Neural cell (in vitro differentiated cells): ENCODE results near the gene ARHGAP10. TPM values are rescaled to one million over a fixed set of nuclear protein-coding genes. Genes with fewer than 3 reads are reported as not detected.

Experiments used
- H2AFZ ChIP-seq: fragments of 200-600, 300-800 bp; sonication (generic), shearing (Covaris generic); 2 replicates; pipeline ENCODE4 v1.6.0; 2014; ENCODE audit warnings: low read depth, mild to moderate bottlenecking, antibody characterized with exemption, low read length, moderate library complexity
- H3F3A ChIP-seq: fragments of 200-600 bp; shearing (Covaris generic); 2 replicates; pipeline ENCODE4 v1.6.1; 2016; ENCODE audit warnings: mild to moderate bottlenecking, moderate library complexity, mixed read lengths, antibody characterized with exemption, low read length; ENCODE audit not compliant: insufficient read depth, poor library complexity, severe bottlenecking
- H3K27ac ChIP-seq: fragments of 200-600, 300-800 bp; sonication (generic), shearing (Covaris generic); 2 replicates; pipeline ENCODE4 v1.5.1; 2014; ENCODE audit warnings: mild to moderate bottlenecking, low read length, moderate library complexity
- H3K27me3 ChIP-seq: fragments of 300-800, 200-600 bp; sonication (generic), shearing (Covaris generic); 2 replicates; pipeline ENCODE4 v1.6.0; 2014; ENCODE audit warnings: mild to moderate bottlenecking, low read depth, low read length, moderate library complexity; ENCODE audit not compliant: insufficient read depth
- H3K36me3 ChIP-seq: fragments of 300-800, 200-600 bp; sonication (generic), shearing (Covaris generic); 2 replicates; pipeline ENCODE4 v1.5.1; 2014; ENCODE audit warnings: mild to moderate bottlenecking, antibody characterized with exemption, low read length, moderate library complexity; ENCODE audit not compliant: insufficient read depth
- H3K4me2 ChIP-seq: fragments of 300-800, 200-600 bp; sonication (generic), shearing (Covaris generic); 2 replicates; pipeline ENCODE4 v1.6.0; 2014; ENCODE audit warnings: mild to moderate bottlenecking, low read length
- H3K4me3 ChIP-seq: fragments of 300-800, 200-600 bp; sonication (generic), shearing (Covaris generic); 2 replicates; pipeline ENCODE4 v1.5.1; 2014; ENCODE audit warnings: mild to moderate bottlenecking, low read length, moderate library complexity
- H3K79me2 ChIP-seq: fragments of 200-600 bp; shearing (Covaris generic); replicated peaks from 2 replicates; pipeline ENCODE4 v1.6.0; 2014; ENCODE audit warnings: mild to moderate bottlenecking, low read length, moderate library complexity; ENCODE audit not compliant: insufficient read depth
- H3K9ac ChIP-seq: fragments of 300-800, 200-600 bp; sonication (generic), shearing (Covaris generic); 2 replicates; pipeline ENCODE4 v1.6.1; 2016; ENCODE audit warnings: mild to moderate bottlenecking, low read length, mixed read lengths
- H3K9me2 ChIP-seq: fragments of 200-600 bp; shearing (Covaris generic); 2 replicates; pipeline ENCODE4 v1.6.1; 2016; ENCODE audit warnings: mild to moderate bottlenecking, low read length, mixed read lengths; ENCODE audit not compliant: insufficient read depth
- H3K9me3 ChIP-seq: fragments of 200-600, 300-800 bp; sonication (generic), shearing (Covaris generic); 2 replicates; pipeline ENCODE4 v1.6.1; 2016; ENCODE audit warnings: mild to moderate bottlenecking, mixed run types, low read length, moderate library complexity, mixed read lengths
- H4K20me1 ChIP-seq: fragments of 200-600 bp; shearing (Covaris generic); 2 replicates; pipeline ENCODE4 v1.6.1; 2016; ENCODE audit warnings: mild to moderate bottlenecking, mixed run types; ENCODE audit not compliant: insufficient read depth
- EP300 ChIP-seq: fragments of 450-650 bp; conservative IDR thresholded peaks from 2 replicates; pipeline ENCODE4 v1.6.1; 2014; ENCODE audit warnings: antibody characterized with exemption, mild to moderate bottlenecking, moderate library complexity; ENCODE audit not compliant: poor library complexity, severe bottlenecking
- EZH2 ChIP-seq: fragments of 200-600, 300-800 bp; shearing (Covaris generic), sonication (generic); IDR thresholded peaks from 2 replicates; pipeline ENCODE4 v1.6.1; 2014; ENCODE audit warnings: antibody characterized with exemption, low read length, borderline replicate concordance, mild to moderate bottlenecking; ENCODE audit not compliant: insufficient read depth, poor library complexity, severe bottlenecking
- MXI1 ChIP-seq: fragments of 450-650 bp; conservative IDR thresholded peaks from 2 replicates; pipeline ENCODE4 v1.6.1; 2014; ENCODE audit warnings: antibody characterized with exemption, mild to moderate bottlenecking; ENCODE audit not compliant: poor library complexity, severe bottlenecking
- POLR2AphosphoS5 ChIP-seq: IDR thresholded peaks from 2 replicates; pipeline ENCODE4 v1.6.1; 2012
- RAD21 ChIP-seq: fragments of 450-650 bp; conservative IDR thresholded peaks from 2 replicates; pipeline ENCODE4 v1.6.1; 2014; ENCODE audit warnings: antibody characterized with exemption, mild to moderate bottlenecking, moderate library complexity
- SMC3 ChIP-seq: fragments of 450-650 bp; conservative IDR thresholded peaks from 2 replicates; pipeline ENCODE4 v1.6.1; 2014; ENCODE audit warnings: antibody characterized with exemption, mild to moderate bottlenecking, moderate library complexity; ENCODE audit not compliant: poor library complexity
- TAF1 ChIP-seq: IDR thresholded peaks from 2 replicates; pipeline ENCODE4 v1.6.1; 2012; ENCODE audit warnings: low read depth
- polyA plus RNA-seq: library from polyadenylated mRNA; depleted of rRNA; stranded (reverse); fragments of >200 nt; gene quantifications from 2 replicates; pipeline ENCODE4 v1.2.3, GENCODE V29; 2014
- TF ChIP-seq, protein P1 (sequence below): fragments of 450-650 bp; IDR thresholded peaks from 2 replicates; pipeline ENCODE4 v1.5.1; 2014; ENCODE audit warnings: antibody characterized with exemption, mild to moderate bottlenecking, moderate library complexity; ENCODE audit not compliant: poor library complexity, severe bottlenecking
- TF ChIP-seq, protein P2 (sequence below): IDR thresholded peaks from 2 replicates; pipeline ENCODE4 v1.6.1; 2012; ENCODE audit warnings: borderline replicate concordance

ARHGAP10 gene
- polyA plus RNA-seq, 1 donor from 2014 or later, result 1.2 TPM

DNA sequence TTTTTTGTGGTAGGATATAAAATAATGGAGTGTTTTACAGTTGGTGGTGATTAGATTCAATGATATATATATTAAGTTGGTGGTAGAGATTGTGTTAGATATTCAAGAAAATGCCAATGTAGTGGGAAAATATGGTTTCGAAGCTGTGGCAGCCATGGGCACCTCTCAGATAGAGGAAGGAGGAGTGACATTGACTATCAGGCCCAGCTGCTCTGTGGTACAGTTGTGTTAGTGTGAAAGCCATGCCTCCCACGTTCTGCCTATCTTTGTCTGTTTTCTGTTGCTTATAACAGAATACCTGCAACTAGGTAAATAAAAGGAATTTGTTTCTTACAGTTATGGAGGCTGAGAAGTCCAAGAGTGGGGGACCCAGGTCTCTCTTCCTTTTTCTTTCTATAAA lies 101.9 kb downstream of the ARHGAP10 start:
- H3K9me3 ChIP-seq, result no peaks in the 10 kb centered on the region
- no peak overlapping the region for H3K4me2 ChIP-seq
- no peak overlapping the region for H2AFZ ChIP-seq
- H3K79me2 ChIP-seq, result no peaks in the 10 kb centered on the region
- H3K27ac ChIP-seq, result no peak overlapping the region
- no peak for TF ChIP-seq TAF1
- TF ChIP-seq, protein P1, sequence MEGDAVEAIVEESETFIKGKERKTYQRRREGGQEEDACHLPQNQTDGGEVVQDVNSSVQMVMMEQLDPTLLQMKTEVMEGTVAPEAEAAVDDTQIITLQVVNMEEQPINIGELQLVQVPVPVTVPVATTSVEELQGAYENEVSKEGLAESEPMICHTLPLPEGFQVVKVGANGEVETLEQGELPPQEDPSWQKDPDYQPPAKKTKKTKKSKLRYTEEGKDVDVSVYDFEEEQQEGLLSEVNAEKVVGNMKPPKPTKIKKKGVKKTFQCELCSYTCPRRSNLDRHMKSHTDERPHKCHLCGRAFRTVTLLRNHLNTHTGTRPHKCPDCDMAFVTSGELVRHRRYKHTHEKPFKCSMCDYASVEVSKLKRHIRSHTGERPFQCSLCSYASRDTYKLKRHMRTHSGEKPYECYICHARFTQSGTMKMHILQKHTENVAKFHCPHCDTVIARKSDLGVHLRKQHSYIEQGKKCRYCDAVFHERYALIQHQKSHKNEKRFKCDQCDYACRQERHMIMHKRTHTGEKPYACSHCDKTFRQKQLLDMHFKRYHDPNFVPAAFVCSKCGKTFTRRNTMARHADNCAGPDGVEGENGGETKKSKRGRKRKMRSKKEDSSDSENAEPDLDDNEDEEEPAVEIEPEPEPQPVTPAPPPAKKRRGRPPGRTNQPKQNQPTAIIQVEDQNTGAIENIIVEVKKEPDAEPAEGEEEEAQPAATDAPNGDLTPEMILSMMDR, result no peak
- no peak for TF ChIP-seq EP300
- TF ChIP-seq RAD21, result no peak
- no peak for TF ChIP-seq EZH2
- no peak for TF ChIP-seq POLR2AphosphoS5
- TF ChIP-seq, protein P2, sequence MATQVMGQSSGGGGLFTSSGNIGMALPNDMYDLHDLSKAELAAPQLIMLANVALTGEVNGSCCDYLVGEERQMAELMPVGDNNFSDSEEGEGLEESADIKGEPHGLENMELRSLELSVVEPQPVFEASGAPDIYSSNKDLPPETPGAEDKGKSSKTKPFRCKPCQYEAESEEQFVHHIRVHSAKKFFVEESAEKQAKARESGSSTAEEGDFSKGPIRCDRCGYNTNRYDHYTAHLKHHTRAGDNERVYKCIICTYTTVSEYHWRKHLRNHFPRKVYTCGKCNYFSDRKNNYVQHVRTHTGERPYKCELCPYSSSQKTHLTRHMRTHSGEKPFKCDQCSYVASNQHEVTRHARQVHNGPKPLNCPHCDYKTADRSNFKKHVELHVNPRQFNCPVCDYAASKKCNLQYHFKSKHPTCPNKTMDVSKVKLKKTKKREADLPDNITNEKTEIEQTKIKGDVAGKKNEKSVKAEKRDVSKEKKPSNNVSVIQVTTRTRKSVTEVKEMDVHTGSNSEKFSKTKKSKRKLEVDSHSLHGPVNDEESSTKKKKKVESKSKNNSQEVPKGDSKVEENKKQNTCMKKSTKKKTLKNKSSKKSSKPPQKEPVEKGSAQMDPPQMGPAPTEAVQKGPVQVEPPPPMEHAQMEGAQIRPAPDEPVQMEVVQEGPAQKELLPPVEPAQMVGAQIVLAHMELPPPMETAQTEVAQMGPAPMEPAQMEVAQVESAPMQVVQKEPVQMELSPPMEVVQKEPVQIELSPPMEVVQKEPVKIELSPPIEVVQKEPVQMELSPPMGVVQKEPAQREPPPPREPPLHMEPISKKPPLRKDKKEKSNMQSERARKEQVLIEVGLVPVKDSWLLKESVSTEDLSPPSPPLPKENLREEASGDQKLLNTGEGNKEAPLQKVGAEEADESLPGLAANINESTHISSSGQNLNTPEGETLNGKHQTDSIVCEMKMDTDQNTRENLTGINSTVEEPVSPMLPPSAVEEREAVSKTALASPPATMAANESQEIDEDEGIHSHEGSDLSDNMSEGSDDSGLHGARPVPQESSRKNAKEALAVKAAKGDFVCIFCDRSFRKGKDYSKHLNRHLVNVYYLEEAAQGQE, result no peak
- no peak for TF ChIP-seq MXI1
- TF ChIP-seq SMC3, result no peak
- no peaks in the 10 kb centered on the region for H3F3A ChIP-seq
- no peak overlapping the region for H3K4me3 ChIP-seq
- no peaks in the 10 kb centered on the region for H4K20me1 ChIP-seq
- H3K27me3 ChIP-seq, result no peaks in the 10 kb centered on the region
- no peaks in the 10 kb centered on the region for H3K36me3 ChIP-seq
- no peak overlapping the region for H3K9ac ChIP-seq
- H3K9me2 ChIP-seq, result no peaks in the 10 kb centered on the region

DNA sequence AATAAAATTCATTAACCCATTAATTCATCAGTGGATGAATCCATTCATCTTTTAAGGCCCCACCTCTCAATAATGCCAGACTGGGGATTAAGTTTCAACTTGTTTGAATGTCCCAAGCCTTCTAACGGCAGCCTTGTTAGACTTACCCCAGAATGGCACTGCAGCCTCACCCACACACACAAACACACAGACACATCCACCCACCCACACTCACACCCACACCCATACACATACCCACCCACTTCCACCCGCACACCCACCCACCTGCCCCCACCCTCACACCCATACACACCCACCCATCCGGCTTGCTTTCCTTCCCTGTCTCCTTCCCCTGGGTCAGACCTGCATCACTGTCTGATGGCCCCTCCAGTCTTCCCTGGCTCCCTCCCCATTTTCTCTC lies 102.6 kb downstream of the ARHGAP10 start:
- no peak overlapping the region for H3K4me2 ChIP-seq
- H3K9me2 ChIP-seq, result no peaks in the 10 kb centered on the region
- no peaks in the 10 kb centered on the region for H3F3A ChIP-seq
- H3K79me2 ChIP-seq, result no peaks in the 10 kb centered on the region
- no peak overlapping the region for H3K27ac ChIP-seq
- H3K27me3 ChIP-seq, result no peaks in the 10 kb centered on the region
- H3K4me3 ChIP-seq, result no peak overlapping the region
- no peaks in the 10 kb centered on the region for H4K20me1 ChIP-seq
- H3K9me3 ChIP-seq, result no peaks in the 10 kb centered on the region
- H2AFZ ChIP-seq, result no peak overlapping the region
- H3K36me3 ChIP-seq, result no peaks in the 10 kb centered on the region
- TF ChIP-seq MXI1 (no peak), TAF1 (no peak), EP300 (no peak), RAD21 (no peak), POLR2AphosphoS5 (no peak), EZH2 (no peak), SMC3 (no peak)
- TF ChIP-seq, protein P1, result no peak
- TF ChIP-seq, protein P2, result no peak
- H3K9ac ChIP-seq, result no peak overlapping the region
